A204.1 (cell line): ENCODE measurements around the gene CDH10.
A peak's percentile ranks its signal among the peaks of the same experiment; 100 is the strongest.

Experiments used
- FAIRE-seq: peaks from 2 replicates; lab custom pipeline; 2012; peaks lifted over from hg19 to GRCh38; lab: Jason Lieb, UNC

CDH10 gene

DNA sequence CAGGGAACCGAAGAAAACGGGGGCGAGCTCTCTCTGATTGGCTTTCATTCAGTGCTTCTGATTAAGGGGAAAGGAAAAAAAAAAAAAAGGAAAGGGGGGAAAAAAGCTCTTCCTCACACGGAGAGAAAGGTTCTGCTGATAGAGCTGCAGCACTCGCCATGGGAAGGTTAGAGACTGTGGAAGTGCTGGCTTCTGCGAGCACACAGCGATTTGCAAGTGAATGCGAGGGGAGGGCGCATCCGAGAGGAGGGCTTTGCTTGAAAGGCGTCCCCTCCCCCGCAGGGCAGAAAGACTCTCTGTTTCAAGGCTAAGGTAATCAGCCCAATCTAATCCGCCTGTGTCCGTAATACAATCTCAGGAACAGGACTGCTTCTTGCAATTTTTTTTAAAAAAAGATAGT is at the start of gene CDH10:
TSS of gene CDH10 (minus strand) at position 218 of the 400 bp plus-strand sequence. CDS start 51,488 bp downstream, outside the sequence.
- no peak for FAIRE-seq

DNA sequence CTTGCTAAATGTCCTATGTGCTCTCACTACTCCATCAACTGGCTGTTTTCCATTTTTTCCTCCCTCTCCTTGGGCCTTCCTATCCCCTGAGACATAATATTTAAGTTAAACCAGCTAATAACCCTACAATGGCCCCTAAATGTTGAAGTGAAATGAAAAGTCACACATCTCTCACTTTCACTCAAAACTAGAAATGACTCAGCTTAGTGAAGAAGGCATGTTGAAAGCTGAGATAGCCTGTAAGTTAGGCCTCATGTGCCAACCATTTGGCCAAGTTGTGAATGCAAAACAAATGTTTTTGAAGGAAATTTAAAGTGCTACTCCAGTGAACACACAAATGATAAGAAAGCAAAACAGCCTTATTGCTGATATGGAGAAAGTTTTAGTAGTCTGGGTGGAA is 48.8 kb upstream of the CDH10 start:
- FAIRE-seq = no peak

DNA sequence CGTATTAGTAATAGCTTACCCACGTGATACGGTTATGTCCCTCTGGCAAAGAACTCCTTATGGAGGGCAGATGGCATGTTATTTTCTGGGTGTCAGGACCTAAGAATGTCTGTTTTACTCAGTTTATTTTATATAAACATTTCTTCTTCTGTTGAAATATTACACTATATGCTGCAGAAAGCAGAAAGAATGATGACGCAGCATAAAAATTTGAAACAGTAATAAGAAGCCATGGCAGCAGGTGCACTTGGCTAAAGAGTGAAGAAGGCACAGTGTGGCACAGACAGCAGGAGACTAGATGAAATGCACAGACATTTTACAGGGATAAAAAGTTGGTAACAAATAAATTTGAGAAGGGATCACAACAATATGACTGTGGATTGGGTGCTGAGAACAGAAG is 46.3 kb upstream of the CDH10 start:
- FAIRE-seq = no peak

DNA sequence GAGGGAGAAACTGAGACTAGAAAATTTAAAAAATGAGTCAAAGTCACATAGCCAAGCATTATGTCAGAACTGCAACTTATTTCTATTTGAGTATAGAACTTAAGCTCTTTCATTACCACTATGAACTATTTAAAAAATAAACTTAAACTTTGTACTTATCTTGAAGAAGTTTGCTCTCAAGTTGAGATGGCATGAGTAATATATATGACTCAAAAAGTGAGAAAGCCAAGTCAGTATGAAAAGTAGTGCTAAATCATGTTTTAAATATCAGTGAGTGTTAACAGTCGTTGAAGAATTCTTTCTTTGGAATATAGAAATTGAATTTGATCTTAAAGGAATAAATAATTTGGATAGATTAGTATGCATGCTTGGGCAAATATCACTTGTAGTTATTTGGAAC is 36.3 kb upstream of the CDH10 start:
- no peak for FAIRE-seq

DNA sequence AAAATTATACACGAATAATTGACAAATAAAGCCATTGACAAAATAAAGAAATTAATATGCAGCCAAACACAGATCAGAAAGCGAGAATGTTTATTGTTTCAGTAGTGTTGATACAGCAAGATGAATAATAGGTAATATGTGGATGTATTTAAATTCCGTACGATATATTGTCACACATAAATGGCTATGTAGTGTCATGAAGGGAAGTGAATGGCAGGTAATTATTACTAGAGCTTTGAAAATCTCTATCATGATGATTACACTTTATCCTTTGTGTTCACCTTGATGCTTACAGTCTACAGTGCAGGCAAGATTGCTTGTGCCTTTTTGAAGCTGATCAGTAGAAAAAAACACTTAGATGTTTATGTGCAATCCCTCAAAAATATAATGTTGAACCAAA is 23.3 kb upstream of the CDH10 start:
- no peak for FAIRE-seq

DNA sequence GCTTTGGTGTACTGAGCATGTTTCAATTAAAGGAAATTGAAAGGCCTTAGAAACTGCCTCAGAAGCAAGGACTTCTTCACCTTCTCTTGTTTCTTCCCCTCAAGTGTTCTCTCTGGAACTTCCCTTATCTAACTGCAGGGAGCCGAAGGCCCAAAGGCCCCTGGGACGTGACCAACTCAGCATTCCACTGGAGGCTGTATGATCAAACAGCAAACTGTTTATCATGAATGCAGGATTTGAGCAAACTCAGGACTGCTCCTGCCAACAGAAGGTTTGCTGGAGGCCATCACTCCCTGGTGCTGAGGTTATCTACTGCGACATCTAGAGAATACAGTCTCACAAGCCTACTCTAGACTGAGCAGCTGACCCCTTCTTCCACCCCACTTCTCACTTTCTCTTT is 4.8 kb upstream of the CDH10 start:
- no peak for FAIRE-seq

DNA sequence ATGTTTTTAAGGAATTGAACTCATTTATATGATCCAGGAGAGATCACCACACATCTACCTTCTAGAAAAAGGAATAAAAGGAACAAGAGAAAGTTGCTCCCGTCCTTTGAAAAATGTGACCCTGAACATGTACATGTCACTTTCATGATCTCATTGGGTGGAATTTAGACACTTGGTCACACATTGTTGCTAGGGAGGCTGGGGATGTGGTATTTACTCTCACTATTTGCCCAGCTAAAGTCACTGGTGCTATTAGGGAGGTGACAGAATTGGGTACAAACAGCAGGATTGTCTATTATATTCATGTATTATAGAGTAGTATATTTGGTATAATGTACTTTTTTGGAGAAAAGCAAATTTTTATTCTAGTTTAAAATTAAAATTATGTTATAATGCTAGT is 2.1 kb upstream of the CDH10 start:
- FAIRE-seq = no peak

DNA sequence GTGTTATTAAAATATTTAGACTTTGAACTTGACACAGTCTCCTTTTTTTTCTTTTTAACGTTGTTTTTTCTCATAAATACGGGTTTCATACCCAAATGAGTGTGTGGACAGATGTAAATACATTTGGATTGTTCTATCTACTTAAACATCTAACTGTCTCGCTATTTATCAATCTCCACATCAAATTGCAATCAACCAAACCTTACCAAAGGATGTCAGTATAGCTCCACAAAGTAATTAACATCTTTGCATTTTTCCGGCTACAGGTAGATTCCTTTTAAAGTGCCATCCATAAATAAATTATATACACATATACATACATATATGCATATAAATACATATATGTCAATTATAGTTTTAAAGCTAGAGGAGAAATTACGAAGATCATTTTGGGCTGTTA is 705 bp upstream of the CDH10 start:
- FAIRE-seq = no peak

DNA sequence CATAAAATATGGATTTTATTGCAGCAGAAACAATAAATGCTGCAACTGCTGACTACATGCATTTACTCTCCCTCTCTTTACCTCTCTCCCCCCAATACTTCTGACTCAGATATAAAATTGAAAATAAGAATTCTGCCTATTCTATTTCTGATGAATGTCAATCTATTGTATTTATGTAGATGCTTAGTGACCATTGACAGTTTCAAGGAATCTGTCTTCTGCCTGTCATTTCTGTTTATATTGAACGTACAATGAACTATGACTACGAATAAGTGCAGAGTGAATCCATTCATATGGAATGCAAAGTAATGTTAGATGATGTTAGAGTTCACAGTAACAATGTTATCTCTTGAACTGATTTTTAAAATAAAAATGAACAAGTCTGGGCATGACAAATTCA is 898 bp downstream of the CDH10 start:
- FAIRE-seq = no peak

DNA sequence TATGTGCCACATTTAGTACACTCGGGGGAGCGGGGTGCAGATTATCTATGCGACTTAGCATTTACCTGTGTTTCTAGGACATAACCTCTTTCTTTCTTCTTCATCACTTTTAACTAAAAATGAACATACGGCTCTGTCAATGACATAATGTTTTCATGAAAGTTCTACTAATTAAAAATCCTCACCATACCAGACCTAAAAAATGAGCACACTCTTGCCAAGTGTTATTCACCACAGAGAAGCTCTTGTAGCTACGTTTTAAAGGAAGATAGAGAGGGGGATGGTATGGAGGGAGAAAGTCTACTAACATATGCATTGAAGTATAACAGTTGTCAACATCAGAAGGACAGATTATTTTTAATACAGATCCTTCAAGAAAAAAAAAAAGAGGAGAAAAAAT is 1.6 kb downstream of the CDH10 start:
- FAIRE-seq = no peak

DNA sequence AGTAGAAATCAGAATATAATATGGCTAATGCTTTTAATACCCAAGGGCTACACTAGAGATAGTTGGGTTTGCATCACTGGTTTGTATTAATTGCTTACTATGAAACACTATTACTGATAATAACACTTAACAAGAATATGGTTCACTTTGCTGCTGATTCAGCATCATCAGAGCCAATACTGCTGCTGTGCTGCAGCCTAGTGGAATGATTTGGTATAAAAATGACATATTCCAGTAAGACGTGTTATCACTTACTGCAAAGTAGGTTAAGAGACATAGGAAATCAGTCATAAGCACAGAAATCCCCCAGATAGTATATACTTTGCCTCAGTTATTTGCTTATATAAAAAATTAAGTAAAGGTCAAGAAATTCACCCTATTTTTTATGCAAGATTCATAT is 2.8 kb downstream of the CDH10 start:
- peak; percentile 73 for FAIRE-seq

DNA sequence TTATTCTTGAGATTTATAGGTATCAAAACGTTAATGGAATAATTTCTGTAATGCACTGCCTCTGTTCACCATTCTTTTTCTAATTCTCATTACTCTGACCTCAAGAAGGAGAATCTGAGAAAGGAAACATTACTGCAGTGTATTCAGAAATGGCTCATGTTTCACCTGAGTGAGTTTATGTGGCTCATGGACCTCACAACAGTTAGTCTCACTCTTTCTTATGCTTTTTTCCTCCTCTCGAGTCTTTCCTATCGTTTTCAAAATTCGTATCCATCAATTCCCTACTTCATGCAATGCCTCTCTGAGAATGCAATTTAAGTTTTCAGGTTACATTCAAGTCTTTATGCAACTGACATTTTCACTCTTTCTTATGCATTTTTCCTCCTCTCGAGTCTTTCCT is 9.6 kb downstream of the CDH10 start:
- no peak for FAIRE-seq

DNA sequence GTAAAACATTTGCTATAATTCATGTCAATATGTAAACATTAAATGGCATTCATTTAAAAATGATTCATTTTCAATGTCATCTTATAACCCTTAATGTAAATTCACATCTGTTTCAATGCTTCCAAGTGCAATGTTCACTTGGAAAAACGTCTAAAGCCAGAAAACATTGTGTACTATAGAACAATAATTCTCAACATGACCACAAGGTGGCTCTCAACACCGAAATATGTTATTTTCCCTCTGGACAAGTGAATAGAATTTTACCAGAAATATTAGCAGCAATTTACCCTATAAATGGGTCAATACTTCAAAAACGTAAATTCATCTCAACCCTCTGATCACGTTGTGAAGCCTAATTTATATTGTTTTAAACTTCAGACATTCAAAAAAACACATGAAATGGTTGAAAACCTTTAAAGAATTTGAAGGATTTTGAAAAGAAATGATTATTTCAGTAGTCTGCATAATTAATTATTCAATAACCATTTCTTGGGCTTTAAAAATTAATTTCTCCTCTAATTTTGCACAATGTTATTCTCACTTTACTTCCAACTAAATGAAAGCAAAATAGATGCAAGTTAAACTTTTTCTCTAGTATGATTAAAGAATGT is 11.0 kb downstream of the CDH10 start:
- peak; percentile 98 for FAIRE-seq

DNA sequence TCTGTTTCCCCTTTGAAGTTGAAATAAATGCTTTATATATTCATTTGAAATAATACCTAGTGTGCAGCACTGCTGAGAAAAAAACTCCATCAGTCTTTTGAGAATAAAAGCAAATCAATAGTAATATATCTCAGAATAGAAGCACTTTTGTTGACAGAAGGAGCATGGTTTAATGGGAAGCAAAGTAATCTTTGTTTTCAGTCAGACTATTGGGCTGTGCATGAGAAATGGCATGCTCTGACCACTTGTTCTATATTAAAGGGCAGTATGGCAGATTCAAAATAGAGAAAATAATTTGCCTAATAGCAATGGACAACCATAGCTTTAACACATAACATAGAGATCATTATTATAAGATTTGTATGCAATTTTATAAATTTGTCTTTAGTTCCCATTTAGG is 12.4 kb downstream of the CDH10 start:
- no peak for FAIRE-seq

DNA sequence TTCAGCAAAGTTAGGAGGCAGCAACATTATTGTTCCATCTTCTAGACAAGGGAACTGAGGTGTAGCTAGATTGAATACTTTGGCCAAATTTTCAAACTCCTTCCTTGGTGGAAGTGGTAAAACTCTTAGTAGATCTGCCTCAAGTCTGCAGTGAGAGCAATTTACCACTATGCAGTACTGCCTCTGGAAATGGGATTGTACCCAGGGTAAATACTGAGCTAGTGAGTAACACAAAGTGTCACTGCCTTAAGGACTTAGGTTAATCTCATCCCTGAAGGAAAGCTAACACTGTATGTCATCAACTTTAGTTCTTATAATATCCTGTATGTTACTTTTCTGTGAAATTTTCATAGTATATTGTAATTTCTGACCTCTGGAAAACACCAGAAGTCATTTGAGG is 13.9 kb downstream of the CDH10 start:
- FAIRE-seq = no peak

DNA sequence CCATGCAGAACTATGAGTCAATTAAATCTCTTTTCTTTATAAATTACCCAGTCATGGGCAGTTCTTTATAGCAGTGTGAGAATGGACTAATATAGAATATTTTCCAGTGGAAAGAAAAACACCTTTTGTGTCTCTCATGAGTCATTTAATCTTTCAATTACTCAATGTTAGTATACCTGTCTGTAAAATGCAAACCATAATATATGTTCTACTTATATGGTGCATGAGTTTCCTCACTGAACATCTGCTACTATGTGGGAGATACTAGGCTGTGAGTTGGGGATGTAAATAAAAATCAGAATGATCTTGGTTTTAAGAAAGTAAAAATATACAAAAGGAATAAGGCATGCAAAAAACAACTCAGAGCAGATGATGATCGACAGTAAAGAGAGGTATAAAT is 15.0 kb downstream of the CDH10 start:
- FAIRE-seq = no peak

DNA sequence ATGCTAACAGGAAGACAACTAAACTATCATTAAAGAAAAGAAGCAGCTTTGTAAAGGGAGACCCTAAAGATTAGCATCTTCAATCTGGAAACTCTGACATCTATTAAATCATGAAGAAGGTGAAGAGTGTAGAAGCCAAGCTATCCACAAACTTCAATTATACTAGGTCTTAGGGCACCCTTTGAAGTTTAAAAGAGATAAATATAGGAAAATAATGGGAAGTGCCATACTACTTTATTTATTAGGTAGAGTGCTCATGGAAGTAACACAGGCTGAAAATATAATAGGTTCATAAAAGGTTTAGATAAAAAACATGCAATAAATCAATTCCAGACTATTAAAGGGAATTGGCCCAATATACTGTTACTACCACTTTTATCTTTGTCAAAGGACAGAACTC is 19.9 kb downstream of the CDH10 start:
- FAIRE-seq = no peak

DNA sequence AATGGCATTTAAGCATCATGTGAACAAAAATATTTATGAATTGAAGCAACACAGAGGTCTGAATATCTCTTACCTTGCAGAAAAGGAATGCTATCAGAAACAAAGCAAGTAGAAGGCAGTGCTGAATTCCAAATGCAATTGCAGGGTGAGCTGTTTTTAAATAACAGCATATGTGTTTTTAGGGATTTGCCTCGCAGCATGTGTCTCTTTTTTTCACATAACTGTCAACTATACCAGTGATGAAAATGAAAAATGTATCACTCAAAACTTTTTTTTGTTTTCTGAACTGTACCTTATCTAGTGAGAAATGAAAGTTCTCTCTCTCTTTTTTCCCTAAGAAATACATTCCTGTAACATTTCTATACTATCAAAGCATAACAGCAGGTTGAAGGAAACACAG is 21.2 kb downstream of the CDH10 start:
- no peak for FAIRE-seq

DNA sequence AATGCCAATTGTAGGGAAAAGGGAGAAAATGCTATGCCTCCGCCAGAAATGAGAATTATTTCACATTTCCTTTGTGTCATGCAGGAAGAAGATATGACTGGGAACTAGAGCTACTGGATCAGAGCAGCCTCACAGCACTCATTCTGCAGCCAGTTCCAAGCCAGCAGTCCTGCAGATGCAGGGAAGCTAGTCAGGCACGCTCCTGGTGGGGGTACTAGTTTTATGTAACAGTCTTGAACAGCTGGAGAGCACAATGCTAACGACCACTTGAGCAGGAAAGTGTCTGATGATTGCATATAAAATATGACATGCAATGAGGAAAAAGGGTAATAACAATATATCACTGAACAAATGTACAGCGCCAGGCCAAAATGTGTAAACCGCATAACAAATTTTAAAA is 21.7 kb downstream of the CDH10 start:
- no peak for FAIRE-seq

DNA sequence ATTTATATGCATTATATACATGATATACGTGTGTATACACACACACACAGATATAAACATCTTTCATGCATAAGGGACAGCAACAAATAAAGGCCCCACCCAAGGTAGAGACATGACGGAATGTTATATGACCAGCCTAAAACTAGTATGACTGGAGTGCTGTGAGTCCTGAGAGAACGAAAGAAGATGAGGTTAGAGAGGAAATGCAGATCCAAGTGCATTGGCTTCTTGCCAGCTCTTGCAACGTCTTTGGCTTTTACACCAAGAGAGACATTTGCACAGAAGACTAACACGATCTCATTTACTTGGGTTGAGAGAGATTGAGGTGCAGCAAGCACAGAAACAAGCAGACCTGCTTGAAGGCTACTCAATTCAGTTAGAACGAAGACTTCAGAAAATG is 23.0 kb downstream of the CDH10 start:
- FAIRE-seq = no peak

DNA sequence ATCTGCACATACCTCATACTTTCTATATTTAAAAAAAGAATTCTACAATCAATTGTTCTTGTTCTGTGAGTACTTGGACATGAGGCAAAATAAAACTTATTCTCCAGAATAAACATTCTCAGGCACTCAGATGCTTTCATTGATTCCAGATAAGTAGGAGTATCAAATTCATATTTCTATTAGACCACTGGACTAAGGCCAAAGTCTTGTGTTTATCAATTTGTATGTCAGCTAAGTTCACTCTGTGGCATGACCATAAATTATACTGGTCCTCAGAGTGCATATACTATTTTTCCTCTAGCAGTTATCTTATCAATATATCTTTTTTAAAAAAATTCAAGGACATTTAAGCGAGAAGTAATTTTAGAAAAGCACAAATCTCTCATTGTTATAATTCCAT is 28.2 kb downstream of the CDH10 start:
- FAIRE-seq = no peak

DNA sequence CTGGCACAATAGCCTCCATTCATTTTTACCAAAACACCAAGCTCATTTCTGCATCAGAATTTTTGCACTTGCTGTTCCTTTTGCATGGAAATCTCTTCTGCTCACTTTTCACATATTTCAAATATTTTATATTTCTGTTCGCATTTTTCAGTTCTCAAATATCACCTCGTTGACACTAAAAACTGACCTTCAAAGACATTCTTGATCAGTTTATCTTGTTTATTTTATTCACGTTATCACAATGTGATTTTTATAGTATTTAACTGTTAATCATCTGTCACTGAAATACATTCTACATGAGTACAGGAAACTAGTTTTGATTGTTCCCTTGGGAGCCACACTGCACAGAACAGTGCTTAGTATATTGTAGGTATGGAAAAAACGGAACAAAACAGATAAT is 29.6 kb downstream of the CDH10 start:
- no peak for FAIRE-seq

DNA sequence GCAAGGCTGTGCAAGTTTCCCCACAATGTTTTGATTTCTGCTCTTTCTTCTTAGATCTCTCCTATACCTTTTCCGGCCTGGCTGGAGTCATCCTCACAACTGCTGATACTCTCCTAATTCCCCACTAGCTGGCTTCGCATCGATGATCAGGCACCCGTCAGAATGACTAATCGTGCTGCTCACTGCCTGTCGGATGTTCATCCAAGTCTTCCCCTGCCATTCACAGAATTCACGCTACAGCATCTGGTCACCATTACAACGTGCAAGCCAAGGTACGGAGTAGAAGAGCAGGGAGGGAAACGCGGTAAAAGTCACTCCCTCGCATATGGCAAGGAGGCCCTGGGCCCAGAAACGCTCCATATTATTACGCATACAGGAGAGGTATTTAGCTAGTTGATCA is 35.1 kb downstream of the CDH10 start:
- no peak for FAIRE-seq

DNA sequence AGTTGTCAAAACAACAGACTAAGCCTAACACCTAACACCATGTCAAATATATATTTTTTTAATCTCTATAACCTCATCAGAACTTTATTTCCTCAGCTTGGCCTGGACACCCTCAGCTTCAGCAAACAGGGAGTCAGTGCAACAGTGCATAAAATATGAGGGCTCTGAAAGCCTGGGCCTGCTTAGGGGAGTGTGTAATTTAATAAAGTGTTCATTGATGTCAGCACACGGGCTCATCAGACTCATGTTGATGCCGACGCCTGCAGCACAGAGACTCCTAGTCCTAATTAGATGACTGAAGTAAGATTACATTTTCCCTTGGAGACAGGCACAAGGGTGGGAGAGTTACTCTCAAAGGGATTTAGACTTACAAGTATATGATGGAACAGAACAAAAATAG is 37.8 kb downstream of the CDH10 start:
- FAIRE-seq = no peak

DNA sequence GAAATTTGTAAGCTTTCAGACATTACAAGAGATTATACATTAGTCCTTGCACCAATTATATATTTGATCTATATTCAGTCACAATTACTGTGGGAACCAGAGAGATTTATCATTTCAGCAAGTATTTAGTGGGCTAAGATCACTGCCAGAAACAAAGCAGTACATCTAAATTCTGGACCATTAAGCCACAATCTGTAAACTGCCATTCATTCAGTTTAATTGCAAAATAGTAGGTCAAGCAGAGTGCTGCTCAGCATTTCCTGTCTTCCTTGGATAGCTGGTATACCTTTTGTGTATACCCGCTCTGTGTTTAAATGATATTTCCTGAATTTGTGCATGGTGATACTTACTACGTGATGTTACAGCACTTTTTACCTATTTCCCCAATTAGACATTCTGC is 42.6 kb downstream of the CDH10 start:
- FAIRE-seq = no peak
